GM19397 (cell line): Measurements from ENCODE around the gene SLC34A3.
A peak's percentile ranks its signal among the peaks of the same experiment; 100 is the strongest.

Source experiments
- ATAC-seq: cut with Tn5 transposase; IDR thresholded peaks from one replicate; pipeline ENCODE4 v1.9.1; 2021; ENCODE audit warnings: mild to moderate bottlenecking, moderate library complexity; ENCODE audit not compliant: unreplicated experiment

The SLC34A3 gene

DNA sequence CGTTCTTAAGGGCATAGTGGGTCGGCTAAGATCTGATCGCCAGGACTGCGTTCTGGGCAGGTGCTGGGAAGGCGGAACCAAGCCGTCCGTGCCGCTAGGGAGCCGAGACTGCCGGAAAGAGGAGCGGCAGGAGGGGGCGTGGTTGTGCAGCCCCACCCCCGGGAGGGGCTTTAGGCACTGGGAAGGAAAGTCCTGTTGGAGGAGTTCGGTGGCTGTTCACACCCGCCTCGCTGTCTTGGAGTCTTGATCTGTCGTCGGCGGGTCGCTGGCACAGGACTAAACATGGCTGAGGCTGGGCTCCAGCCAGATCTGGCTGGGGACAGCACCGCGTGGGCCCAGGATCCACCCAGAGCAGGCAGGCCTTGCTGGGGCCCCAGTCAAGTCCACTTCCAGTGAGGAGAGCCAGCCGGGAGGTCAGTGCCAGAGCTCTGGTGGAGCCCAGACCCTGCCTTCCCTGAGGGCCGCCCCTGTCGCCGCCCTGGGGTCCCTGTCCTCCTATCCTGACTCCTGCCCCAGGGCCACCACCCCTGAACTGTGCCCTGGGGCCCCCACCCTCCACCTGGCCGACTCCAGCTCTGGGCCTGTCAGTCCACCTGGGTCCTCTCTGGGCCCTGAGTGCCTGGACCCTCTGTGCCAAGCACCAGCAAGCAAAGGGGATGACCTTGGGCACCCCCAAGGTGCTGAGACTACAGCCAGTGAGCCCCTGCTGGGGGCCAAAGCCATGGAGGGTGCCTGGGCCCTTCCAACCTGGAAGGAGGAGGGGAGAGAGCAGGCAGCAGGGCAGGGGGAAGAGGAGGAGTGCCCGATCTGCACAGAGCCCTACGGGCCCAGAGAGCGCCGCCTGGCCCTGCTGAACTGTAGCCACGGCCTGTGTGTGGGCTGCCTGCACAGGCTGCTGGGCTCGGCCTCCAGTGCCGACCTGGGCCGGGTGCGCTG, 13.2 kb upstream of the SLC34A3 start:
- ATAC-seq: no peak

DNA sequence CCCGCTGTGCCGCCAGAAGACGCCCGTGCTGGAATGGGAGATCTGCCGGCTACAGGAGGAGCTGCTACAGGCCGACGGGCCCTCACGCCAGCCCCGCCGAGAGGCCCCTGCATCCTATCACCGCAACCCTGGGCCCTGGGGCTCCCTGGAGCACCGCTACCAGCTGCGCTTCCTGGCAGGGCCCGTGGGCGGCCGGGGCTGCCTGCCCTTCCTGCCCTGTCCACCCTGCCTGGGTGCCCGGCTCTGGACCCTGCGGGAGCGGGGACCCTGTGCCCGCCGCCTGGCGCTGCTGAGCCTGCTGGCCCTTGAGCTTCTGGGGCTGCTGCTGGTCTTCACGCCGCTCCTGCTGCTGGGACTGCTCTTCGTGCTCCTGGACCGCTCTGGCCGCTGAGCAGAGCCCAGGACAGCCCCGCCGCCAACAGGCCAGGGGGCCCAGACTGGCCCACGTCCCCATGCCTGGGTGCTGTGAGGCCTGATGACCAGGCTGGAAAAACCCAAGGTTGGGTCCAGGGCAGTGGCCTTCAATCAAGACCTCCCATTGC, 12.4 kb upstream of the SLC34A3 start:
- no peak for ATAC-seq

- ATAC-seq: no peak
These were observed 11.9 kb upstream of the SLC34A3 start for GRCh38 chr9:137218754-137219271.

DNA sequence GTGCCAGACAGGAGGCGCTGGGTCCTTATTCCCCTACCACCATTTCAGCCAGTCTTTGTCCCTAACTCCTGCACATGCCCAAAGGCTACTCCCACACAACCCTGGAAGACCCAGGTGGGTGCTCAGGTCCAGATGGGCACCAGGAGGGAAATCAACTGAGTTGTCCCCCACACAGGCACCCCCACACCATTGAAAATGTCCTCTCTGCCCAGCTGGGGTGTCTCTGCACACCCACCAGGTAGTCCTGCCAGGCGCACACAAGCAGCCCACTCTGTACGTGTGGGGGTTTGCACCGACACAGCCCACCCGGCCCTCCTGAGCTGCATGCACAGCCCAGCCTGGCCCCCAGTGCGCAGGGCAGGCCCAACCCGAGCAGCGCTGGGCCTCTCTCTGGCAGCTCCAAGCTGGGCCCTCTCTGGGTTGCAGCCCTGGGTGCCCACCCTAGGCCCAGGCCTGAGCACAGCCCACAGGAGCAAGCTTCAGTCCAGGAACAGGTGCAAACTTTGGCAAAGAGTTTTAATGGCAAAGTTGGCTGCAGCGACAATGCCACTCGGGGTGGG, 10.9 kb upstream of the SLC34A3 start:
- no peak for ATAC-seq

- ATAC-seq: no peak
These were observed 10.2 kb upstream of the SLC34A3 start for GRCh38 chr9:137220317-137221094.

GRCh38 chr9:137221095-137221505, 9.6 kb upstream of the SLC34A3 start:
- no peak for ATAC-seq

DNA sequence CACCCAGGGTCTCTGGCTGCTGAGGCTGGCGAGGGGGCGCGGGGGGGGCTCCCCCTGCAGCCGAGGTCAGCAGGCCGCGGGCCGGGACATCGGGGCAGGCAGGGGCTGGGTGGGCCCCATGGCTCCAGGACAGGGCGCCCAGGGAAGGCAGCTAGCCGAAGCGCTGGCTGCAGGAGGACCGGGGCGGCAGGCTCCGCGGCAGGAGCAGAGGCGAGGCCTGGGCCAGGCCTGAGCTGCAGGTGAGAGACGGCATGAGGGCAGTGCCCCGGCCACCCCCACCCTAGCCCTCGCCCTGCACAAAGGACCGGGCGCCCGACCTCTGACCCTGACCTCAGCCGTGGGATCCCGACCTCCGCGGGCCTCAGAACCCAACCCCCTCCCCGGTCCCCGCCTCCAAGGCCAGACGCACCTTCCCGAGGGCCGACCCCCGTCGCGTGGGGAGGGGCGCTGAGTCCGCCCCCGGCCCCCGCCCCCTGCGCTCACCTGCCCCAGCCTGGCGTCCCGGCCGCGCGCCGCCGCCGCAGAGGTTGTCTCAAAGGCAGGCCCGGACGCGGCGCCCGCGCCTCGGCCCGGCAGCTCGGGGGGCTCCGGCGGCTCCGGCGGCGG, 9.1 kb upstream of the SLC34A3 start:
- no peak for ATAC-seq

- peak; percentile 4 for ATAC-seq
These were observed 8.3 kb upstream of the SLC34A3 start, which contains the start of gene RNF208 for GRCh38 chr9:137222190-137223077. Gene RNF208, minus strand, starts transcription at chr9:137222240. Its CDS starts 1,028 bp downstream, at chr9:137221212.

GRCh38 chr9:137223078-137223970, 7.4 kb upstream of the SLC34A3 start:
- ATAC-seq: peak; percentile 66

DNA sequence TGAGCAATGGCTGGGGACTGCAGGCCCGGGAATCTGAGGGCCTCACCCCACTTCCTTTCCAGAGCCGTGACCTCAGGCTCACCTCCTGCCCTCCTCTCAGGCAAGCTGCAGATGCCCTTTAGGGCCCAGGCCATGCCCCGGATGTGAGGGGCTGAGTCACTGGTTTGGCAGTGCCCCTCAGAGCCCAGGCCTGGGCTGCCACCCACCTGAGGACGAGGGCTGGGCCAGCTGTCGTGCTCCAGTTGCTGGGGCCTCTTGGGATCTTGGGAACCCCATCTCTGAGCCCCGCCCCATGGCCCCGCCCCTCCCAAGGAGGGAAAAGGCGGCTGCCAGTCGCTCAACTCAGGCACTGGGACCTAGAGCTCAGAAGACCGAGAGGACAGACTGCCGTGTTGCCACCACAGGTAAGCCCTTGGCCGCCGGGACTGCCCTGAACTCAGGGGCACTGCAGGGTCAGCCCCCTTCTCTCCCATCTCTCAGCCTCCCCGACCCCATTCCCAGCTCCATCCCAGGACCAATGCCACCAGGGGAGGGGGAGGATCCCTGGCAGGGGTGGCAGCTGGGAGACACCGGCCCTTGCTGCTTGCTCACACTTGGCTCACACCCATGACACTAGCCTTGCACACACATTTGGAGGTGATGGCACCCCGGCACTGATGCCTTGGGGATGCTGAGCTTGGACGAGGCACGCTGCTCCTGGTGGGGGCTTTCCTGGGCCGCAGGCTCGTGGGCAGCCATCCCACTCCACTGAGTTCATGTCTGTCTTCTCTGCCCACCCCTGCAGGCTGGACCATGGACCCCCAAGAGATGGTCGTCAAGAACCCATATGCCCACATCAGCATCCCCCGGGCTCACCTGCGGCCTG, 5.6 kb upstream of the SLC34A3 start, which contains the start of gene CYSRT1:
CYSRT1 (plus strand) TSS at position 345 of the 865 bp plus-strand sequence; CDS start at position 793, 448 bp downstream.
- no peak for ATAC-seq

DNA sequence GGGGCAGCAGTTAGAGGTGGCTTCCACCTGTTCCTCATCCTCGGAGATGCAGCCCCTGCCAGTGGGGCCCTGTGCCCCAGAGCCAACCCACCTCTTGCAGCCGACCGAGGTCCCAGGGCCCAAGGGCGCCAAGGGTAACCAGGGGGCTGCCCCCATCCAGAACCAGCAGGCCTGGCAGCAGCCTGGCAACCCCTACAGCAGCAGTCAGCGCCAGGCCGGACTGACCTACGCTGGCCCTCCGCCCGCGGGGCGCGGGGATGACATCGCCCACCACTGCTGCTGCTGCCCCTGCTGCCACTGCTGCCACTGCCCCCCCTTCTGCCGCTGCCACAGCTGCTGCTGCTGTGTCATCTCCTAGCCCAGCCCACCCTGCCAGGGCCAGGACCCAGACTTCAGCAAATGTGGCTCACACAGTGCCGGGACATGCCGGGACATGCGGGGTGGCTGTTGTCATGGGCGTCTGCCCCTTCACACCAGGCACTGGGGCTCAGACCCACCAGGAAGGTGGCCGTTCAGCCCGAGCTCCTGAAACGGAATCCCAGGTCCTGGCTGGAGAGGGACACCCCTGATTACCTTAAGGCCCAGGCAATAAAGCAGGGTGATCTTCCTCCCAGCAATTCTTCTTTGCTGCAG, 4.9 kb upstream of the SLC34A3 start:
- no peak for ATAC-seq

DNA sequence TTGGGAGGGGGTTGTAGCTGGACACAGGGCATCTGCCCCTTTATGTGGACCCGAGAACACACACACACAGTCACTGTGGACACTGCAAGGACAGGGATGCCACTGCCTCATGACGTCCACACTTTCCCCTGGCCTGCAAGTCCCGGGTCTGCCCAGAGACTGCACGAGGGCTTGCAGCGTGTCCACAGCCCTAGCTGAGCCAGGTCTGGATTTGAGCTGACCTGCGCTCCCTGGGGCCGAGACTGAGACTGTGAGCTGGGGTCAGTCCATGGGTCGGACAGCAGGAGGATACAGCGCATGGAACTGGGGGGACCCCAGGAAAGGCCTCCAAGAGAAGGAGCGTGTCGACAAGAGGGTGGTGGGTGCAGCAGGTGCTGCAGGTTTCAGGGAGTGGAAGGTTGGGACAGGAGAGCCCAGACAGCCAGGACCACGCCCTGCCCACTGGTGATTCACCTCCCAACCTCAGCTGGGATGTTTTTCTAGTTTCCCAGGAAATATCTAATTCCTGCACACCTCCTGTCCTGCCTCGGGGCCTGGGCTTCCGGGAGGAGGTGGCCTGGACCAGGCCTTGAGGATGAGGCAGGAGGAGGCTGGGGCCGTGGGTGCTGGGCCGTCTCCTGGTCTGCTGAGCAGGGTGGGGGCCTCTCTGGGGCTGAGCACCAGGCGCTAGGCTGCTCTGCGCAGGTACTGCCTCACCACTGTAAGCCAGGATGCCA, 4.2 kb upstream of the SLC34A3 start:
- ATAC-seq: no peak

DNA sequence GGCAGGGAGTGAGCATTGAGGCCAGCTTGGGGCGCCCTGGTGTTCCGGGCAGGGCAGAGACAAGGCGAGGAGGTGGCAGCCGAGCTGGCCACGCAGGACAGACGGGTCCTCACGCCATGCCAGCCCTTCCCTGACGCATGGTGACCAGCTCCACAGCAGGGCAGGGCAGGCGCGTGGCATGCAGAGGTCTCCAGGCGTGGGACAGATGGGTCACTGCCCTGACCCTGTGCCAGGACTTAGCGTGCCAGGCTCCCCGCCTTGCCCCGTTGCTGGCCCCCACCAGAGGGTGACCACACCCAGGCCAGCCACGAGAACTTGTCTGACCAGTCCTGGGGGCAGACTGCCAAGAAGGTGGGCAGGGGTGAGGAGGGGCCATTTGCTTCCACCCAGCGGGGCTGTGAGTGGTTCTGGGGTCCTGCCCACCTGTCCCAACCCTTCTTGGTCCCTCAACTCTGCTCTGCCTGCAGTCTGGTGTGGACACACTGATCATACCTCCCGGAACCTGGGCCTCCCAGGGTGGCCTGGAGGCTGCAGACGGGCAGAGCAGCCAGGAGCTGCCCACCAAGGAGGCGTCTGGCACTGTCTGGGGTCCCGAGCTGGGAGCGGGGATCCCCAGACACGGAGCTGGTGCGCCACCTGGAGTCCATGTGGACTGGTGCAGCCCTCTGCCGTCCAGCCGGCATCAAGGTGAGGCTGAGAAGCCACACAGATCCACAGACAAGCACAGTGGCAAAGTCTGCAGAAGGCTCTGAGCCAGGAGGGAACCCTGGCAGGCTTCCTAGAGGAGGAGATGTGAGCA, 3.4 kb upstream of the SLC34A3 start, which contains the start of gene RNF224:
RNF224 (plus strand) TSS at position 449 of the 799 bp plus-strand sequence. CDS start 834 bp downstream, outside the sequence.
- no peak for ATAC-seq

- ATAC-seq: no peak
These were observed 2.7 kb upstream of the SLC34A3 start for GRCh38 chr9:137227853-137228505.

DNA sequence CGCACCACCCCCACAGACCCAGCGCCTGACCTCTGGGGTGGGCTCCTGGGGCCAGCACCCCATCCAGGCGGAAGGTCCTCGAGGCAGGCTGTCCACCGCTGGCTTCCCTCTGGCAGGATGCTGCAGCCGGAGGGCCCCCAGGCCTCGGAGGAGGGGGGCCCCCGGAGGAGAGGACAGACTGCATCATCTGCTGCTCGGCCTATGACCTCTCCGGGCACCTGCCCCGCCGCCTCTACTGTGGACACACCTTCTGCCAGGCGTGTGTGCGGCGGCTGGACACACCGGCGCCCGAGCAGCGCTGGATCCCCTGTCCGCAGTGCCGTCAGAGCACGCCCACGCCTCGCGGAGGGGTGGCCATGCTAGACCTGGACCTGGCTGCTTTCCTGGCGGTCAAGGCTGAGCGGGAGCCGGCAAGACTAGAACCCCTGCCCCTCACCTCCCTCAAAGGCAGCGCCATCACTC, 2.2 kb upstream of the SLC34A3 start:
- ATAC-seq: no peak
